Lower lobe of right lung (tissue), 2 donors: ENCODE data around the gene IPCEF1. TPM values are rescaled to one million over a fixed set of nuclear protein-coding genes. Genes with fewer than 3 reads are reported as not detected.

Experiments used
- ATAC-seq, 2 donors: fragments of 200-7000 bp; cut with Tn5 transposase; one replicate each; pipeline ENCODE4 v1.9.1; 2020 to 2022; ENCODE audit warnings: mild to moderate bottlenecking in 2 of 2, moderate library complexity in 2 of 2
- DNase-seq: peaks from one replicate; pipeline ENCODE4 v3.0.0-alpha.2; 2020
- H3K27ac ChIP-seq: fragments of 200-600 bp; one replicate; pipeline ENCODE4 v1.8.0; 2022
- H3K27me3 ChIP-seq: fragments of 200-600 bp; one replicate; pipeline ENCODE4 v1.8.0; 2022; ENCODE audit warnings: low read depth
- H3K36me3 ChIP-seq: fragments of 200-600 bp; one replicate; pipeline ENCODE4 v1.8.0; 2022; ENCODE audit warnings: mild to moderate bottlenecking
- H3K4me1 ChIP-seq: fragments of 200-600 bp; one replicate; pipeline ENCODE4 v1.8.0; 2022
- H3K4me3 ChIP-seq: fragments of 200-600 bp; one replicate; pipeline ENCODE4 v1.8.0; 2022; ENCODE audit warnings: mild to moderate bottlenecking
- H3K9me3 ChIP-seq: fragments of 200-600 bp; one replicate; pipeline ENCODE4 v1.8.0; 2022
- CTCF ChIP-seq: fragments of 200-600 bp; IDR thresholded peaks from one replicate; pipeline ENCODE4 v1.8.0; 2022; ENCODE audit warnings: antibody characterized with exemption, mild to moderate bottlenecking
- intact Hi-C: fragments of 100-400 bp; cut with DNase I; formaldehyde crosslinking; loops from one replicate; pipeline ENCODE4 v1.11.0; 2022
- total RNA-seq: library from RNA; stranded (reverse); fragmentation: NEBNext Ultra II Directional; extraction: Animal tissue kit (Norgen Biotek cat#: 25700); gene quantifications from one replicate; pipeline ENCODE4 v1.2.1, GENCODE V29; 2021
- donor health status: DM: no; HTN: yes; CAD: no; lungs with severe emphysema.

The IPCEF1 gene
- total RNA-seq, 1 donor from 2014 or later = 7.9 TPM

- no peaks in the 10 kb centered on the region for H3K36me3 ChIP-seq
- ATAC-seq = no peak
- no peaks in the 10 kb centered on the region for H3K9me3 ChIP-seq
- H3K4me3 ChIP-seq = no peak overlapping the region
- H3K27me3 ChIP-seq = no peaks in the 10 kb centered on the region
- no peak for TF ChIP-seq CTCF
- intact Hi-C loops = no loop called here
- no peaks in the 10 kb centered on the region for H3K4me1 ChIP-seq
- no peak overlapping the region for H3K27ac ChIP-seq
- no peak for DNase-seq
These were observed 117.8 kb downstream of the IPCEF1 start for GRCh38 chr6:154238831-154239230.

- TF ChIP-seq CTCF = no peak
- no peak for ATAC-seq
- no peak for DNase-seq
- H3K27me3 ChIP-seq = no peaks in the 10 kb centered on the region
- H3K36me3 ChIP-seq = no peaks in the 10 kb centered on the region
- H3K9me3 ChIP-seq = no peaks in the 10 kb centered on the region
- intact Hi-C loops = no loop called here
- H3K4me1 ChIP-seq = no peaks in the 10 kb centered on the region
- no peak overlapping the region for H3K4me3 ChIP-seq
- H3K27ac ChIP-seq = no peak overlapping the region
These were observed 119.8 kb downstream of the IPCEF1 start for GRCh38 chr6:154236646-154237301.

- TF ChIP-seq CTCF = no peak
- intact Hi-C loops = no loop called here
- Histone ChIP-seq H3K36me3 (no peaks in the 10 kb centered on the region), H3K9me3 (no peaks in the 10 kb centered on the region), H3K27me3 (no peaks in the 10 kb centered on the region), H3K4me1 (no peaks in the 10 kb centered on the region), H3K4me3 (no peak overlapping the region), H3K27ac (no peak overlapping the region)
- DNase-seq = no peak
- peak in 1 of 2 donors; percentile 61 for ATAC-seq
These were observed 122.4 kb downstream of the IPCEF1 start for GRCh38 chr6:154234019-154234772.

GRCh38 chr6:154233383-154233782 lies 123.2 kb downstream of the IPCEF1 start:
- no peak for TF ChIP-seq CTCF
- ATAC-seq (no peak), DNase-seq (no peak)
- Histone ChIP-seq H3K36me3 (no peaks in the 10 kb centered on the region), H3K27me3 (no peaks in the 10 kb centered on the region), H3K4me1 (no peaks in the 10 kb centered on the region), H3K27ac (no peak overlapping the region), H3K9me3 (no peaks in the 10 kb centered on the region), H3K4me3 (no peak overlapping the region)
- intact Hi-C loops = no loop called here

- intact Hi-C loops = no loop called here
- H3K27ac ChIP-seq = no peak overlapping the region
- DNase-seq = no peak
- no peaks in the 10 kb centered on the region for H3K36me3 ChIP-seq
- ATAC-seq = no peak
- no peaks in the 10 kb centered on the region for H3K4me1 ChIP-seq
- no peak for TF ChIP-seq CTCF
- H3K4me3 ChIP-seq = no peak overlapping the region
- no peaks in the 10 kb centered on the region for H3K27me3 ChIP-seq
- H3K9me3 ChIP-seq = no peaks in the 10 kb centered on the region
These were observed 124.3 kb downstream of the IPCEF1 start for GRCh38 chr6:154232013-154232910.
